RWPE2 (cell line): ENCODE results near the gene NSMCE4A.

Source experiments
- ATAC-seq: fragments of 200-7000 bp; cut with Tn5 transposase; 3 replicates; pipeline ENCODE4 v1.9.1; 2021; ENCODE audit warnings: low read depth
- DNase-seq: peaks from one replicate; pipeline ENCODE4 v3.0.0-alpha.2; 2020; ENCODE audit warnings: low spot score
- H3K27ac ChIP-seq: fragments of 450-650 bp; 2 replicates; pipeline ENCODE4 v1.5.1; 2017; ENCODE audit warnings: mild to moderate bottlenecking; ENCODE audit not compliant: poor library complexity, severe bottlenecking
- H3K27me3 ChIP-seq: fragments of 250-450 bp; sonication (Bioruptor Pico); 2 replicates; pipeline ENCODE4 v1.5.1; 2021; ENCODE audit warnings: mild to moderate bottlenecking, moderate library complexity; ENCODE audit not compliant: insufficient read depth, poor library complexity, severe bottlenecking
- H3K36me3 ChIP-seq: fragments of 250-450 bp; sonication (Bioruptor Pico); 2 replicates; pipeline ENCODE4 v1.5.1; 2020; ENCODE audit warnings: low read depth, mild to moderate bottlenecking, moderate library complexity
- H3K4me1 ChIP-seq: fragments of 250-450 bp; sonication (Bioruptor Pico); 2 replicates; pipeline ENCODE4 v1.5.1; 2021; ENCODE audit warnings: mild to moderate bottlenecking, moderate library complexity; ENCODE audit not compliant: insufficient read depth, poor library complexity, severe bottlenecking
- H3K4me3 ChIP-seq: fragments of 250-450 bp; sonication (Bioruptor Pico); 2 replicates; pipeline ENCODE4 v1.5.1; 2021; ENCODE audit warnings: mild to moderate bottlenecking, moderate library complexity; ENCODE audit not compliant: severe bottlenecking
- H3K9me3 ChIP-seq: fragments of 250-450 bp; sonication (Bioruptor Pico); 2 replicates; pipeline ENCODE4 v1.5.1; 2021; ENCODE audit warnings: mild to moderate bottlenecking, moderate library complexity; ENCODE audit not compliant: severe bottlenecking
- CTCF ChIP-seq: fragments of 450-650 bp; IDR thresholded peaks from one replicate; pipeline ENCODE4 v1.5.1; 2017; ENCODE audit warnings: mild to moderate bottlenecking, moderate library complexity; ENCODE audit not compliant: poor library complexity, severe bottlenecking

NSMCE4A gene

DNA sequence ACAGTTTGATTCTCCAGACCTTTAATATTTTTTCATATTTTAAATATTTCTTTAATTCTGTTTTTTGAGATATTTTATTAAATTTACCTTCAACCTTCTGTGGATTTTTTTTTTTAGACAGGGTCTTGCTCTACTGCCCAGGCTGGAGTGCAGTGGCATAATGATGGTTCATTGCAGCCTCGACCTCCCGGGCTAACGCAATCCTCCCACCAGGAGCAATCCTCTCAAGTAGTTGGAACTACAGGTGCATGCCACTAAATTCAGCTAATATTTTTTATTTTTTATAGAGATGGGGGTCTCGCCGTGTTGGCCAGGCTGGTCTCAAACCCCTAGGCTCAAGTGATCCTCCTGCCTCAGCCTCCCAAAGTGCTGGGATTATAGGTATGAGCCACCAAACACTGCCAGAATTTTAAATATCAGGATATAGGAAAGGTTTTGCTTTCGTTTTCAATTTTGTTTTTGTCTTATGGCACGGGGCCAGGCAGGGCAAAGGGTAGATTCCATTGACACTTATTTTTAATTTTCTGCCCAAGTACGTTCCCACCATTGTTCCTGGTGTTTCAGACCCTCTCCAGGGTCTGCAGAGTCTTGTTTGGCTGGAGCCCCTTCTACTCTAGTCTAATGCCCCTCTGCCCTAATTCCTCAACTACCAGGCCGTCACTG, 15.1 kb upstream of the NSMCE4A start:
- no peaks in the 10 kb centered on the region for H3K36me3 ChIP-seq
- H3K27me3 ChIP-seq, result no peaks in the 10 kb centered on the region
- no peaks in the 10 kb centered on the region for H3K9me3 ChIP-seq
- H3K4me1 ChIP-seq, result peaks cover 8% of the 10 kb centered on the region
- TF ChIP-seq CTCF, result no peak
- no peak for ATAC-seq
- no peak for DNase-seq
- no peak overlapping the region for H3K27ac ChIP-seq
- no peak overlapping the region for H3K4me3 ChIP-seq

- H3K27me3 ChIP-seq, result no peaks in the 10 kb centered on the region
- no peaks in the 10 kb centered on the region for H3K4me1 ChIP-seq
- no peak for TF ChIP-seq CTCF
- DNase-seq (no peak), ATAC-seq (no peak)
- no peak within 1 kb of the TSS for H3K27ac ChIP-seq
- H3K36me3 ChIP-seq, result no peaks in the 10 kb centered on the region
- peaks cover 5% of the 10 kb centered on the region for H3K9me3 ChIP-seq
- no peak within 1 kb of the TSS for H3K4me3 ChIP-seq
Measured at GRCh38 chr10:121988361-121989324, 13.6 kb upstream of the NSMCE4A start, which contains the start of gene TACC2. Gene TACC2, plus strand, starts transcription at chr10:121989163. Its CDS starts 32,819 bp downstream, at chr10:122021982.

DNA sequence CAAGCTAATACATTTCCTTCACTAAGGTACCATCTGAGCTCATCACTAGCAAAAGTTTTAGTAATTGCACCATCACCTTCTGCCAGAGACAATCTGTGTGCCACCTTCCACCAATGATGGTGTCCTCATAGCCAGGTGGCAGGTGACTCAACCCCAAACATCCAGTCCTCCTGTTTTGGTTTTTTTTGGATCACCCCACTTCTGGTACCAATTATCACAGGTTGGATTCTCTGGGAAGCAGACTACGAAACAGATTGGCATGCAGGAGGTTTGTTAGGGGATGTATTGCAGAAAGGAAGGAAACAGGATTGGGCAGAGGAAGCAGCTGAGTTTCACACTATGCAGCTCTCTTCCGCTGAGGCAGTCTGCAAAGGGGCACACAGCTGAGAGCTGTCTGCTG, 9.4 kb upstream of the NSMCE4A start:
- Histone ChIP-seq H3K9me3 (peaks cover 5% of the 10 kb centered on the region), H3K4me1 (no peaks in the 10 kb centered on the region), H3K4me3 (no peak overlapping the region), H3K27ac (no peak overlapping the region), H3K27me3 (no peaks in the 10 kb centered on the region), H3K36me3 (no peaks in the 10 kb centered on the region)
- no peak for DNase-seq
- no peak for ATAC-seq
- TF ChIP-seq CTCF, result no peak

GRCh38 chr10:121983852-121984251, 8.8 kb upstream of the NSMCE4A start:
- no peak for DNase-seq
- Histone ChIP-seq H3K4me1 (no peaks in the 10 kb centered on the region), H3K36me3 (no peaks in the 10 kb centered on the region), H3K27me3 (no peaks in the 10 kb centered on the region), H3K4me3 (no peak overlapping the region), H3K27ac (no peak overlapping the region), H3K9me3 (peaks cover 5% of the 10 kb centered on the region)
- no peak for ATAC-seq
- TF ChIP-seq CTCF, result no peak
